HG03025 (cell line): ENCODE data around the gene SHH.

Experiments used
- ATAC-seq: cut with Tn5 transposase; IDR thresholded peaks from one replicate; pipeline ENCODE4 v1.9.1; 2021; ENCODE audit warnings: mild to moderate bottlenecking, moderate library complexity; ENCODE audit not compliant: unreplicated experiment, low FRiP score

The SHH gene

DNA sequence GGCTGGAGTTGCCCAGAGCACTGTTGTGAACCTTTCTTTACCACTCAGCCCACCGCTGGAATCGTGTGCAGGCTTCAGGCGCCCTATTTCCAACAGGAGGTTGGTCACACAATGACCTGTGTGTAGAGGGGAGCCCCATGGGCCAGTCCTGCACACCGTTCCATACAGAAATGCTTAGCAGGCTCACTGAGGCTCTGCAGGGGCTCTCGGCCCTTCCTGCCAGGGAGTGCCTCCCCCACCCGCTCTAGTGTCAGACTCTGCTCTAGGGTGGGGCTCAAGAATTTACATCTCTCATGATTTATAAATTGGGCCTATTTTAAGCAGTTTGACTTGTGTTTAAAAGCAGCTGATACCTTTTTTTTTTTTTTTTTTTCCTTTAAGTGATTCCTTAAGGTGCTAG is 42.0 kb downstream of the SHH start:
- ATAC-seq = no peak

DNA sequence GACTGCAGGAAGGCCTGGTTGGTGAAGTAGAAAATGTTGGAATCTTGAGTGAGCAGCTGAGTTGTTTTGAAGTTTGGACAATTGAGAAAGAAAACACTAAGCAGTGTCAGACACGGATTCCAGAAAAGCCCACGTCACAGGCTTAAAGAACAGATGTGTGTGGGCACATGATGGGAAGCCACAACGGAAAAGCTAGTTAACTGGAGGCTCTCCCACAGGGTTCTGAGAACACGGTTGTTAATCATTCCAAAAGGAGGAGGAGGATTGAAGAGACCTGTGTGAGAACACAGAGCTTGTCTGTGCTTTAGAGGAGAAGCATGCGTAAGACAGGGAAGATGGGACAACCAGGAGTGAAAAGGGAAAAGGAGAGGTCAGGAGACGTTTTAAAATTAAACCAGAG is 42.6 kb downstream of the SHH start:
- no peak for ATAC-seq

DNA sequence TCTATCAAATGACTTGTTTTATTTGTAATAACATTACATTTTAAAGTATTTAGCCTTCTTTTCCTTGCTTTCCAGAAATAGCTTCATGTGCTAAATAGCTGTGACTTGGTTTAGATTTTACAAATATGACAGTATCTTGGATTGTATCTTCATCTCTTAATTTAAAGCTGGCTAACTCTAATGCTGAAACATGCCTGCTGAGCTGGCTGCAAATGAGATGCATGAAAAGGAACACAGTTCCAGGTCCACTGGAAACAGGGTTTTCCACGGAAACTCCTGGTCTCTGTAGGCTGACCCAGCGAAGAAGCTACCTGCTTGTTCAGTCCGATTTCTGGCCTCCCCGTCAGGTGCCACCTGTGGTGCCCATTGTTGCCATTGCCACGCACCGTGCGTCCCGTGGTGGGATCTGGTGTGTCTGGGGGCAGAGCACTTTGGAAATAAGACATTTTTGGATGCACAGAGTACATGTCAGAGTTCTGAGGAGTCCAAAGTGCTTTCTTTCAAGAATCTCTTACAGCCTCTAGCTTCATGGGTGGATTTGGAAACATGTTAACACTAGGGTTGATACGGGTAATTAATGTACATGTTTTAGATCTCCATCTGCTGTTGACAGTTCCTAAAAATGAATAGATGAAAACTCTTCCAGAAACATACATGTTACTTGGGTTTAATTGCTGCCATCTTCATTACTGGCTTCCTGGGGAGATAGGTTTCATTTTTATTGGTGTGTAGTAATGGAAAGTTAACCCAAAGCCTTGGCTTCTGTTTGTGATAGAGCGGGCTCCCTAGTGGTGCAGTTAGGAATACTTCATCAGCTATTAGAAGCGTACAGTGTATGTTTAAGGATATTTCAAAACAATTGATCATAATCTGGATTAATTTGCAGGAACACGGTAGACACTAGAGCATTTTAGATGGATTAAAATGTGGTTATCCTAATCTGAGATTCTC is 45.0 kb downstream of the SHH start:
- no peak for ATAC-seq

DNA sequence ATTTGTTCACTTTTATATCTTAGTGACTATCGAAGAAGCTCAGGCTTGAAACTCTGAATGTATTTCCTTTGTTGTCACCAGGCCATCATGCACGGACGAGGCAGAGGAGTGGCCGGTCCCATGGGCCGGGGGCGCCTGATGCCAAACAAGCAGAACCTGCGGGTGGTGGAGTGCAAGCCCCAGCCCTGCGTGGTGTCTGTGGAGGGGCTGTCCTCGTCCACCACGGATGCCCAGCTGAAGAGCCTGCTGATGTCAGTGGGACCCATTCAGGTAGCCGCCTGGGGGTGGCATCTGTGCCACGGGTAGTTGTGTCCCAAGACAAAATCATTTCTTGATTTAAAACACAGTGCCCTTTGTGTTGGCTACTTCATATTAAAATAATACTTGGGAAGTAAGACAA is 45.9 kb downstream of the SHH start:
- ATAC-seq = no peak

DNA sequence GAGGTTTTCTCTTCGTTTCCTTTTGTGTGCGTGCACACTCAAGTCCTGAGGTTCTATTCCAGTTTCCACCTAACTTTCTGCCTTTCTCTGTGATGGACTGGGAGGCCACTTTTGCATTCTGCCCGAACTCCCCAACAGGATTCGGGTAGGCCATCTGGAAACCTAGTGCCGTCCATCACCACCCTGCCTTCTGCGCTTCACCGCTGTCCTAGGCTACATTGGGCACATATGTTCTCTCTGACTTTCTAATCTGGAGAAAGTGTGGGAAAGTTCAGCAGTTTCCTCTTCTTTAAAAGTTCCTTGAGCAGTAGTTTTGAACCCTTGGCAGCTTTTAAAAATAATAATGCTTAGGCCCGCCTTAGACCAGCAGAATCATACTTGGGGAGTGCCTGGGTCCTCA is 46.8 kb downstream of the SHH start:
- no peak for ATAC-seq

DNA sequence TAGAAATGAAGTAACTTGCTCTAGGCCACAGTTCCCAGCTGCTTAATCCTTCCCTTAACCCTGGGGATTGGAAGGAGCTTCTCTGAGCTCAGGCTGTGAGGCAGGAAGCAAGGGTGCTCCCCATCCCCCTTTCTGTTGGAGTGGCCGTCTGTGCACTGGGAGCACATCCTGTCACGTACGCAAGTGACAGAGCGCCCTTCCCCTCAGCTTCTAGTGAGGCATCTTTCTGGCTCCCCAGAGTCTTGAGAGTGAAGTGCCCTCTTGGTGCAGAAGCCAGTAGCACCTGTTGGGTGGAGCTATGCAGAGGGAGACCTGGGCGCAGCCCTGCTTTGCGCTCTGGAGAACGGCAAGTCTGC is 47.8 kb downstream of the SHH start:
- ATAC-seq = no peak

DNA sequence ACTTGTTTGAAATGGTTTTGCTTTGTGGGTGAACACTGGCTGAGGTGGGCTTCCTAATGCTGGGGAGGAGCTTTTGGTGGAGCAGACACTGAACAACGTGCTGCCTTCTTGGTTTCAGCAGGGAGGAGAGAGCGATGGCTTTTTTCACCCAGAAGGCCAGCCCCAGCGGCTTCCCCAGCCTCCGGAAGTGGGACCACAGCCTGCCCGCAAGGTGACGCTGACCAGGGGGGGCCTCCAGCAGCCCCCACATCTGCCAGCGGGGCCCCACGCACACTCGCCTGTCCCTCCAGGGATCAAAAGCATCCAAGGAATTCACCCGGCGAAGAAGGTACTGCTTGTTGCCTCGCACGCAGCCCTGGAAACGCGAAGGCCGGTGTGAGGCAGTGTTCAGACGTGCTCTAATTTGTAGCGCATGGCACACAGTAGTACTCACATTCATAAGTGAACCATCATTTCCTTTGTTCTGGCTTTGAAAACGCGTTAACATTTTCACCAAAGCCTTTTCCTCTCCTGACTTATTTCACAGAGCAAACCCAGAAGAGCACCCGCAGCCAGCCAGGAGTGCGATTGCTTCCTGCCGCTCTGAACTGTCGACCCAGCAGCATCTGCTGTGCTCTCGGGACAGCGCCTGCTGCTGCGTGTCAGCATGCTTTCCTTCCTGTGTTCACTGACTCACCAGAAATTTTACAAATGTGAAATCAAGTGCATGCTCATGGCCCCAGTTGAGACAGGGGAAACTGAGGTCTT is 48.4 kb downstream of the SHH start:
- ATAC-seq = no peak

DNA sequence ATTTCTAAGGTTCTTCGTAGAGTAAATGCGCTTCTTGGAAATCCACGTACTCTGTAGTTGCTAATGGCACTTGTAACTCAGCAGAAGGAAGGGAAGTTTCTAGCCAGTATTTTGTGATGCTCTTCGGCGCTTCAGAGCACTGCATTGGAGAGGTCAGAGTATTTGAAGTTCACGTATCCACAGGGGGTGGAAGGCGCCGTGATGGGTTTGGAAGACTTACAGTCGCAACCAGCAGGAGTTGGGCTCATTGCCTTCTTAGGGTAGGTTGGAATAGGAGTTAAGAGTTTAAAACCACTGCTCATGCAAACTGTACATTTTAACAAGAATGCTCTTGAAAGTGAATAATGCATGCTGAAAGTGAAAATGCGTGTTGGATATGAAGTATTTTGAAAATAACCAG is 49.1 kb downstream of the SHH start:
- ATAC-seq = no peak

DNA sequence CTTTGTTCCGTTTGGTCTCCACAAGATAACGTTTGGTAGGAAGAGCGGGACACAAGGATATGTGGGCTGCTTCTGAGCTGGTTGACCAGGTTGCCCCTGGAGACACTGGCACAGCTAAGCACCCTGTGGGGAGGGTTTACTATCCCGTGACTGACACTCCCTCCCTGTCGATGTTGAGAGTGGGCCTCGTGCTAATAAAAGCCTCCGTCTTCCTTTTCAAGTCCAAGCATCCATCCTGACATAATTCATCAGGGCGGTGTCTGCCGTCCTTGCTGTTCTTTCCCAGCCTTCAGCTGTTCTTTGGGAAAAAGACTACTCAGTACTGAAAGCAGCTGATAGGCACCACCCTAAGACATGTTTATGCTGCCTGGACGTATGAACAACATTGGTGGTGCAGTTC is 49.6 kb downstream of the SHH start:
- no peak for ATAC-seq

DNA sequence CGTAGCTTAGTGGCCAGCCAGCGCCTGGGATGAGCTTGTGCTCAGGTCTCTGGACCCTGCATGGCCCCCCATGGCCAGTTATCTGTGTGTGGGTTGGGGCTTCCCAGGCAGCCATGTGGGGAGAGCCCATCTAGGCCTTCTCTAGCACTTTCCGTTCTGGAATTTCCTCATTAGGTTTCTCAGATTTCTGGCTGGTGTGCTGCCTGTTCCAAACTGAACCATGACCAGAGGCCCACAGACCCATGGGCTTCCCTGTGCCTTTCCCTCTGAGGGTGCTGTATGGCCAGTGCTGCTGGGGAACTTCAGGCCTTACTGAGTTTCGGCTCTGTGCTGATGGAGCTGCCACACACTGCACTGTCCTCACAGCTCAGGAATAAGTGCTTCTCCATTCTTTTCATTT is 50.2 kb downstream of the SHH start:
- ATAC-seq = no peak

DNA sequence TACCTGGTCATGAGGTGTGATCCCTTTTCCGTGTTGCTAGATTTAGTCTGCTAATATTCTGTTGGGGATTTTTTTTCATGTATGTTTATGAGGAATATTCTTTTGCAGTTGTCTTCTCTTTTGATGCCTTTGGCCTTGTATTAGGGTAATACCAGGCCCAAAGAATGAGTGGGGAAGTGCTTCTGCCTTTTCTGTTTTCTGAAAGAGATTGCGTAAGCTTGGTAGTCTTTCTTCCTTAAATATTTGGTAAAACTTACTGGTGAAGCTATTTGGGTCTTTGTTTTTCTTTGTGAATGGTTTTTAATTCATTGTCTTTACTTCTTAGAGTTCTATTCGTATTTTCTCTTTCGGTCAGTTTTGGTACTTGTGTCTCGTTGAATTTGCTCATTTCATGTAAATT is 51.1 kb downstream of the SHH start:
- ATAC-seq = no peak

DNA sequence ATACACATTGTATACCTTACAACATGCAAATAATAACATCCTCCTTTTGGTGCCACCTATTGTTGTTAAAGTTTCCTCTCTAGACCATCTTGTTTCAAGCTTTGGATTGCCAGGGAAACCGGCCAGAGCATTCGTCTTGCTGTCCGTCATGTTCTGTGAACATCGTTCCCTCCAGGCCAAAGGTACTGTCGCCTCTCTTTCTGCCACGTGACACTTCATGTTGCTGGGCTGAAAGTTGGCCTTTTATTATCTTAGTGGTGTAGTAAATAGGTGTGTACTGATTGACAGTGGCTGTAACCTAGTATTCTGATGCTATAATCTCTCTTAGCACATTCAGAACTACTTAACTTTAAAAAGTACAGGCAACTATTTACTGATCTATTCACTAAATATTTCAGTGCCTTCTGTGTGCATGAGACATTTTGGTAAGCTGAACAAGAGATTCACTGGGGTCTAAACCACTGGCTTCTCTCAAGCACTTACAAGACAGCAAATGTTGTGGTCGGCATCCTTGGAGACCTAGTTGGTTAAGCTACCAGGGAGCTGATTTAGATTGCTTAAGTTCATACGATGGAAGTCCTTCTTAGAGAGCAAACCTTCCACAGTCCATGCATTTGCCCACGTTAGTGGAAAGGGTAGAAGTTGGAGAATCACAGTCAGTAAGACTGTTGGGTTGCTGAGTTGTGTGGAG is 52.4 kb downstream of the SHH start:
- no peak for ATAC-seq

DNA sequence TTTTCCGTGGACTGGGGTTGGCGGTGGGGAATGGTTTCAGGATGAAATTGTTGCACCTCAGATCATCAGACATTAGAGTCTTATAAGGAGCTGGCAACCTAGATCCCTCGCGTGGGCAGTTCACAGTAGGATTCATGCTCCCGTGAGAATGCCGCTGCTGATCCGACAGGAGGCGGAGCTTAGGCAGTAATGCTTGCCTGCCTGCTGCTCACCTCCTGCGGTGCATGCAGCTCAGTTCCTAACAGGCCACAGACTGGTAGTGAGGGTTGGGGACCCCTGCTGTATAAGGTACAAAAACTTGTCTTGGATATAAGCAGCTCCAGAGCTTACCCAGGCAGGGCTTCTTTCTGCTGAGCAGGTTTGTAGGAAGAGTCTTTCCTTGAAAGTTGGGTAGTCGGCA is 53.9 kb downstream of the SHH start:
- ATAC-seq = no peak

DNA sequence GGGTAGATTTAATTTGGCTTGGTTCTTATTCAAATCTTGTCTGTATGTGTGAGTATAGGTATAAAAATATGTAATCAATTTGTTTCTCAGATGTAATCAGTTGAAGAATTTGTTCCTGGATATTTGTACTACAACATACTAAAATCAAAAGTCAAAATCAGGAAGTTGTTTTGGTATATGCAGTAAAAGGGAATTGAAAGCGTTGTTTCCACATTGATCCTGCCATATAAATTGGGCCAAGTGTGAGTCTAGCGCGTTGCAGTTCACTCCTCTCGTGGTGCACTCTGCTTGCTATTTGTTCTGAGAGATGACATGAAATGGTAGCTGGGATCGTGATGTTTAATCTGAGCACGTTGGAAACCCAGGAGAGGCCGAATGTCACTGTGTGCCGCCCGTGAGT is 55.9 kb downstream of the SHH start:
- ATAC-seq = no peak

DNA sequence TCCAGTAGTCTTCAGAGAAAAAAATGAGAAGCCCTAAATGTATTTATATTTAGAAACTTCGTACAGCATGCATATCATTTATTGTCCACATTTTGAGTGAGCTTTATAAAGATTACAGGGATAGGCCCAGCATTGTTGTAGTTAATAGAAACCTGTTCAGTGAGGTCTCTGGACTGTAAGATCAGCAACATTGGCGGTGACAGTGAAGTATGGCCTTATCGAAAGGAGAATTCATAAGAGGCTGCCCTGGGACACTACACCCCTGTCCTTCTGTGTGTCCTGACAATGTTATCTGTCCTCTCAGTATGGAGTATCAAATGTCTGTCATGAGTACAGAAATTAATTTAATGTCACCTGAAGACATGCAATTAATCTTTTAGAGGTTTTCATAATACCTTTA is 57.2 kb downstream of the SHH start:
- ATAC-seq = no peak

DNA sequence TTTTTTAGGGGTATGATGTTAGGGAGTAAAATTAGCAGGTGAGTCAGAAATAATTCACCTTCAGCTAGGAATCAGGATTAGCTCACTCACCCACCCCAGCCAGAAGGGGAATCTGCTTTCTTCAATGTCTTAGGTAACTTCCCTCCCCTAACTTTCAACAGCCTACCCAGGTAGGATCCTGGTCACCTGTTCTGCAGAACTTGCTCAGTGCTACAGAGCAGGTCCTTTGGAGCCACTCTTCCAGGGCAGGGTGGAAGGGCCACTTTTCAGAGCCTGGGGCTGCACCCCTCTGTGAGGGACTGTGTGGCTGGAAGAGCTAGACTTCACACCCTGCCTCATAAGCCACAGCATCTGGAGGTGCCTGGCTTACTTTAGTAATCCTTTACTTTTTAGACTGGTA is 58.1 kb downstream of the SHH start:
- no peak for ATAC-seq

DNA sequence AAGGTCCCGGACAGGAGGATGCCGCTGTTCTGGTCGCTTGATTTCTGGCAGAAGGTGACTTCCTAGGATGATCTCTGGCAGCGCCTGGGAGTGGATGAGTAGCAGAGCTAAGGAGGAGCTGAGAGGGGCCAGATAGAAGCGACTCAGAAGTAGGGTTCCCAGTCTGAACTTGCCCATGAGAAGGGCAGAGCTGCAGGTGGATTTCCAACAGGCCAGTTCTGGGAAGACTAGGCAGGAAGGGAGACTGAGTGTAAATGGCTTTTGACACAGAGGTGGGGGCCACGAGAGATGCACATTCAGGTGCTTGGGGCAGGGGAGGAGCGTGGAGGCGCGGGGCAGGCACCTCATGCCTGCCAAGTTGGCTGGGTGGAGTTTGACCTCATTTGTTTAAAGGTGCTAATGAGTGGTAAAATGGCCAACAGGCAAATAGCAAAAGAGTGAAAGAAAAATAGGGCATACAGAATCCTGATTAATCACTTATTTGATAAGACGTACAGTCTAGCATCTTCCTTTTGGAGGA is 58.8 kb downstream of the SHH start:
- ATAC-seq = no peak

DNA sequence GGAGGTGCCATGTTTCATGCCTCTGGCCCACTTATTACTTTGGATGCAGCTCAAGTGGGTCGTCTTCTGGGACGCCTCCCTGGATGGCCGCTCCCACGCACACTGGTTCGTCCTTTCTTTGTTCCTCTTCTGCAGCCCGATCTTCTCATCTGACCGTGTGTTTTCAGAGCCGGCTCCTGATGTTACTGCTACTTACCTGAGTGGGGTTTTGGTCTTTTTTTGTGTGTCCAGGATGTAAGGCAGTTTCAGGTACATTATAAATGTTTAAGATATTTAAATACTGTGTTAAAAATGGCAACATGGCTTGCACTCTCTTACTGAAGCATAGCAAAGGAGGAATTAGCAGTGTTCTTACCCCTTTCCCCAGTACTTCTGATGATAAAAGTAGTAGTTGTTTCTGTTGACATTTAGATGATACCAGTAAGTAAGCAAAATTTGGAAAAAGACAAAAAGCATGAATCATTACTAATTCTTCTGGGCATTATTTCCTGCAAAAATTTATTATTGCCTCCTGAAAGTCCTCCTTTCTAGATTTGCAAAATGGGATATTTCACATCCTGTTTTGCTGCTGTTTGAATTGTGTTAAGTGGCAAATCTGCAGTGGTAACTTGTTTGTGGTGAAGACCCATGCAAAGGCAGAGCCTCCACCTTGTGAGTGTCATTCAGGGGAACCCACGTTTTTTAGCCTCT is 59.4 kb downstream of the SHH start:
- ATAC-seq = peak; percentile 74

DNA sequence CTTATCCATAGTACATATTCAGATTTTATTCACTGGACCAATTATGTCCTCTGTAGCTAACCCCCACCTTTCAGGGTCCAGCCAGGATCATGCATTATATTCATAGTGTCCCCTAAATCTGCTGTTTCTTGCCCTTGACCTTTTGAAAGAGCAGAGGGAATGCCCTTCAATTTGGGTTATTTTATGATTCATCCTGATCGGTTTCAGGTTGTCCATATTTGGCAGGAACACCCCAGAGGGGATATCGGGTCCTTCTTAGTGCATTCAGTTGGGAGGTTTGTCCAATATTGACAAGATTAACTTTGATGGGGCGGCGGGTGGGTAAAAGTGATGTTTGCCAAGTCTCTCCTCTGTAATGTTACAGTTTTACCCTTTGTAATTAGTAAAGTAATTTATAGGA is 60.9 kb downstream of the SHH start:
- no peak for ATAC-seq

DNA sequence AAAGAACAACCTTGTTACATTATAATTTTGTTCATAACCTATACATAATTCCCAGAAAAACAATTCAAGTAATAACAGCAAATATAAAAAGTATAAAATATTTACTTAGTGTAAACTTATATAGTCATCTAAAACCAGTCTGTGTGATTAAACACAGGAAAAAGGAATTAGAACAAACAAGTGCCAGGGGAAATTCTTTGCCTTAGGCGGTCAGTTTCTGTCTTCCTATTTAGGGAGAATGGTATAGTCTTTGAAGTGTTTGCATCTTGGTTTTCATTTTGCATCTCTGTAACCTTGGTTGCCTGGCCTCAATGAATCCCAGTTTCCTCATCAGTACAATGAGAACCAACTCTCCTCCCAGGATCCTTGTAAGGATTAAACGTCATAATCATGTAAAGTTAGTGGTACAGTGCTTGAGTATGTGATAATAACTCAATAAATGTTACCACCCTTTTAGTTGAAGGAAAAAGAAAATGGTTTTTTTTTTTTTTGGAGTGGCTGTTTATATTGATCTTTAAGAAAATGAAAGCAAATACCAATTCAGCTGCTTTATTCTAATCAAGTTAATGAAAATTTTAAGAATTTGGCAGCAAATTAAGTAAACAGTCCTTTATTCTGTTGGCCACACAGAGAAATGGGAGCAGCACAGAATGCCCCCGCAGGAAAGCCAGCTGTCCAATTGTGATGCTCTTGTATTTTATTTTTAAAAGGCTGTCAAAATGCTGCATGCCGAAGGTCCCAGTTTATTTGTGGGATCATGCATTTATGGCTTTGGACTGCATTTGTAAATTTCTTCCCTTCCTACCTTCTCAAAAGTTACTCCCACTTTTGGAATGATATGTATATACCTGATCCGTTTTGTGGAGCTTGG is 61.8 kb downstream of the SHH start:
- ATAC-seq = no peak
